HG02870 (cell line): ENCODE results near the gene SEMA5A.

Experiments used
- ATAC-seq: cut with Tn5 transposase; IDR thresholded peaks from one replicate; pipeline ENCODE4 v1.9.1; 2021; ENCODE audit warnings: mild to moderate bottlenecking, moderate library complexity; ENCODE audit not compliant: unreplicated experiment

The SEMA5A gene

GRCh38 chr5:9091896-9092662, 453.8 kb downstream of the SEMA5A start:
- ATAC-seq, result no peak

GRCh38 chr5:9090381-9091026, 455.4 kb downstream of the SEMA5A start:
- no peak for ATAC-seq

- no peak for ATAC-seq
Observed at GRCh38 chr5:9089893-9090292, 456.0 kb downstream of the SEMA5A start.

GRCh38 chr5:9082996-9083395, 462.9 kb downstream of the SEMA5A start:
- ATAC-seq, result no peak

- no peak for ATAC-seq
Observed at GRCh38 chr5:9072701-9073100, 473.2 kb downstream of the SEMA5A start.

DNA sequence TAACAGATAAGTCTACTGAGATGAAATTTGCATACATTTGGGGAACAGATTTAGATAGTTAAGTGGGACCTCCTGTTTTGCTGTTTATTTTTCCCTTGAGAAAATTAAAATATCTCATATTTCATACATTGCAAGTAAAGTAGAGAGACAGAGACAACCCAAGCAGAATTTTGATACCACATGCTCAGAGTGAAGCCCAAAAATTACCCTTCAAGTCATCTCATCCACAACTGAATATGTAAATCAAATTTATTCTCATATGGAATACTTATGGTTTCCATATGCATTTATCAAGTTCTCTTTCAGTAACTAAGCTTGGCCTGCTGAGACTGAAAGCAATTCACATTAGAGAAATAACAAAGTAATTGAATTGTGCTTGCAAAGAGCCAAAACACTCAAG, 474.4 kb downstream of the SEMA5A start:
- ATAC-seq, result no peak

DNA sequence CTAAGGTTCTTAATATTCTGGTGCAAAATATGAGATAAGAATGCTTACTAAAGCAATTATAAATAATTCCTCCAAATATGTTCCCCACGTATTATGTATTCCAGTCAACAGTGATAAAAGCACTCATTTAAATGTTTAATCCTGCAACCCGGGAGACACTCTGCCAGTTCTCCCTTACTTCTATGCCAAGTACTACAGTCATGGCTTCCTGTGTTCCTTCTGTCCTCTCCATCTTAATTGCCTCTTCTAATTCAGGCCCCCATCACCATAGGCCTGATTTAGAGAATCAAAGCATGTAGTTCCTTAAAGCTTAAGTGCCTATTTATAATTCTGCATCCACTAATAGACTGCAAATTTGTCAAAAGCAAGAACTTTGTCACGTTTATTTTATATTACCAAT, 474.8 kb downstream of the SEMA5A start:
- no peak for ATAC-seq

- no peak for ATAC-seq
Observed at GRCh38 chr5:9069650-9070049, 476.2 kb downstream of the SEMA5A start.

GRCh38 chr5:9067154-9067553, 478.7 kb downstream of the SEMA5A start:
- no peak for ATAC-seq

GRCh38 chr5:9066349-9066748, 479.5 kb downstream of the SEMA5A start:
- no peak for ATAC-seq

DNA sequence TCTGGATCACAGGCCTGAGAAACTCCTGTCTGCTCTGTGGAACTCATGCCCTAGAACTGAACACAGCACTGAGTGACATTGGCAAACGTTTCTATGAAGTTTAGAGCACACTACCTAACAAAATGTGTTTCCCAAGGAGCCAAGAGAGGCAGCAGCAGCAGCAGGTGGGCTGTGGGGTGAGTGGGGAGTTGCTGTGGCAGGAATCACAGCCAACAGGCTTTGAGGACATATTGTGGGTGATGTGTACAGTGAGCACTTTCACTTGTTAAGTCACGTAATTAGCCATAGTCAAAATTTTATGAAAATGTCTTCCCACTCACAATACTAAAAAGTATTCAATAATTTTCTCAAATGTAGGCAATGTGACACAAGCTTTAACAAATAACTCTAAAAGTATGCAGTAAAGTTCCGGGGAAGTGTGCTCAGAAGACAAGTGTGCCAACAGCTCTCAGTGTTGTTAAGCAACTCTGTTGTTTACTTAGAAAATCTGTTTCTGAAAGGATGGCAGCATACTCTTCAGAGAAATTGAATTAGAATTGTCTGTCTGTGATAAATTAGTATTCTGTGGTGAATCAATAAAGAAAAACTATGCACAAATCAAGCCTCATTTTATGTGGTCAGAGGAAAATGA, 482.1 kb downstream of the SEMA5A start:
- no peak for ATAC-seq

- no peak for ATAC-seq
Observed at GRCh38 chr5:9062873-9063272, 483.0 kb downstream of the SEMA5A start.

GRCh38 chr5:9059920-9060691, 485.8 kb downstream of the SEMA5A start:
- ATAC-seq, result no peak

- no peak for ATAC-seq
Observed at GRCh38 chr5:9058666-9059065, 487.2 kb downstream of the SEMA5A start.

DNA sequence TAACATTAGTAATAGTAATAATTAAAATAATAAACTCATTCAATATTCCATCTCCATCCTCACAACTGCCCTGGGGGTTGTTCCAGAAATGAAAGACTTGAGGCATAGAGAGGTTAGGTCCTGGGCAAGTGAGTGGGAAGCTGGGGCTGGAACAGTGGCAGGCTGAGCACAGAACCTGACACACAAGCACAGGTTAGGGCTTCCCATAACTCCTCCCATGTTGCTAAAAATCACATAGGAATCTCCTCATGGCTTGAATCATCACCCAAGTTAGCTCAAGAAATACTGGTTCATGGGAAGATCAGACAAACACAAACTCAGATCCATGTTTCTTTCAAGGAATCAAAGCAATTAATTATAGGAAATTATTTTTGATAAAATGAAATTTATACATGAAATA, 487.7 kb downstream of the SEMA5A start:
- no peak for ATAC-seq

GRCh38 chr5:9057406-9058000, 488.4 kb downstream of the SEMA5A start:
- no peak for ATAC-seq

GRCh38 chr5:9056046-9056445, 489.8 kb downstream of the SEMA5A start:
- ATAC-seq, result no peak

- ATAC-seq, result no peak
Observed at GRCh38 chr5:9054821-9055589, 490.9 kb downstream of the SEMA5A start.

- ATAC-seq, result no peak
Observed at GRCh38 chr5:9054322-9054721, 491.6 kb downstream of the SEMA5A start.

- no peak for ATAC-seq
Observed at GRCh38 chr5:9052421-9052820, 493.5 kb downstream of the SEMA5A start.
